Cardiac muscle cell (in vitro differentiated cells and primary cell): ENCODE data around the gene IRF4. TPM values are rescaled to one million over a fixed set of nuclear protein-coding genes. Genes with fewer than 3 reads are reported as not detected.

Experiments
- DNase-seq, 2 donors: peaks; one replicate each; pipeline versions ENCODE4 v3.0.0 to v3.0.0-alpha.2; 2010 to 2017; ENCODE audit warnings: low read depth in 1 of 2, low spot score in 1 of 2
- H3K27ac ChIP-seq: fragments of 200-600 bp; sonication (generic); 2 replicates; pipeline ENCODE4 v1.5.1; 2016
- H3K27me3 ChIP-seq: fragments of 200-600 bp; sonication (generic); 2 replicates; pipeline ENCODE4 v1.6.0; 2016; ENCODE audit warnings: control low read depth
- H3K36me3 ChIP-seq: fragments of 200-600 bp; sonication (generic); 2 replicates; pipeline ENCODE4 v1.5.1; 2016; ENCODE audit warnings: control low read depth
- H3K4me1 ChIP-seq: fragments of 200-600 bp; sonication (generic); 2 replicates; pipeline ENCODE4 v1.8.1; 2017; ENCODE audit warnings: low read depth, mild to moderate bottlenecking, mixed run types
- H3K4me3 ChIP-seq: fragments of 200-600 bp; sonication (generic); 2 replicates; pipeline ENCODE4 v1.5.1; 2016; ENCODE audit warnings: mild to moderate bottlenecking
- H3K9me3 ChIP-seq: fragments of 200-600 bp; sonication (generic); 2 replicates; pipeline ENCODE4 v1.5.1; 2017; ENCODE audit warnings: low read depth, mild to moderate bottlenecking, control low read depth
- polyA plus RNA-seq: library from polyadenylated mRNA; unstranded; fragments of >200 nt; fragmentation: Nextera tagmentation; extraction: Ambion mirVana; gene quantifications from 2 replicates; pipeline ENCODE4 v1.2.1, GENCODE V29; 2016
- total RNA-seq: library from RNA; depleted of rRNA; stranded (reverse); fragments of >200 nt; gene quantifications from 2 replicates; pipeline ENCODE4 v1.2.3, GENCODE V29; 2016
- TF ChIP-seq, protein P1 (sequence below): IDR thresholded peaks from 2 replicates; pipeline ENCODE4 v1.5.1; 2012; ENCODE audit warnings: low read depth, mild to moderate bottlenecking, low read length

Gene IRF4
- total and polyA plus RNA-seq, 2 experiments from 2014 or later = not detected

DNA sequence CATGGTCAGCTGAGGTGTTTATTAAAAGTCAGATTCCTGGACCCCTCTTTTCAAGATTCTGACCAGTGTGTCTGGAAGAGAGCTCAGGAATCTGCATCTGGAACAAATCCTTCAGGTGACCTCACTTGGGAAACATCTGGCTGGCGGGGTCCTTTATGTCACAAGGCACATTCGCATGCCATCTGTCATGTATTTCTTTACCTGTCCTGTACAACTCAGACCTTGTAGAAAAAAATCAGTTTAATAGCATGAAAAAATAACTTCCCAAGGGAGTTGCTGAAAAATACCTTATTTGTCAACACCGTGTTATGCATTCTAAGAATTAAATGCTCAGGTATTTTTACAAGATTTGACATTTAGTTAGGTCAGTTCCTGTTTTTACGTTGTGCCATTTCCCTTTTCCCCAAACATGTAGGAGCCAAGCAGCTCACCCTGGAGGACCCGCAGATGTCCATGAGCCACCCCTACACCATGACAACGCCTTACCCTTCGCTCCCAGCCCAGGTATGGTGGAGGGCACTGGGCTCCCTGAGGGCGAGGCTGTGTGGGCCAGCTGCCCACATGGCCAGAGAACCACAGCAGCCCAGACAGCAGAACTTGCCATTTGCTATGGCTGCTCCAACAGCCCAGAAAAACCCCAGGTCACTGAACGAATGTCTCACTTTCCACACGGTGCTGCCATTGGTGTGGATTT, 4.0 kb downstream of the IRF4 start:
- Histone ChIP-seq H3K36me3 (no peaks in the 10 kb centered on the region), H3K4me3 (no peak overlapping the region), H3K27ac (no peak overlapping the region), H3K4me1 (no peaks in the 10 kb centered on the region), H3K9me3 (no peaks in the 10 kb centered on the region), H3K27me3 (peaks cover 81% of the 10 kb centered on the region)
- DNase-seq = no peak
- TF ChIP-seq, protein P1, sequence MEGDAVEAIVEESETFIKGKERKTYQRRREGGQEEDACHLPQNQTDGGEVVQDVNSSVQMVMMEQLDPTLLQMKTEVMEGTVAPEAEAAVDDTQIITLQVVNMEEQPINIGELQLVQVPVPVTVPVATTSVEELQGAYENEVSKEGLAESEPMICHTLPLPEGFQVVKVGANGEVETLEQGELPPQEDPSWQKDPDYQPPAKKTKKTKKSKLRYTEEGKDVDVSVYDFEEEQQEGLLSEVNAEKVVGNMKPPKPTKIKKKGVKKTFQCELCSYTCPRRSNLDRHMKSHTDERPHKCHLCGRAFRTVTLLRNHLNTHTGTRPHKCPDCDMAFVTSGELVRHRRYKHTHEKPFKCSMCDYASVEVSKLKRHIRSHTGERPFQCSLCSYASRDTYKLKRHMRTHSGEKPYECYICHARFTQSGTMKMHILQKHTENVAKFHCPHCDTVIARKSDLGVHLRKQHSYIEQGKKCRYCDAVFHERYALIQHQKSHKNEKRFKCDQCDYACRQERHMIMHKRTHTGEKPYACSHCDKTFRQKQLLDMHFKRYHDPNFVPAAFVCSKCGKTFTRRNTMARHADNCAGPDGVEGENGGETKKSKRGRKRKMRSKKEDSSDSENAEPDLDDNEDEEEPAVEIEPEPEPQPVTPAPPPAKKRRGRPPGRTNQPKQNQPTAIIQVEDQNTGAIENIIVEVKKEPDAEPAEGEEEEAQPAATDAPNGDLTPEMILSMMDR = no peak

DNA sequence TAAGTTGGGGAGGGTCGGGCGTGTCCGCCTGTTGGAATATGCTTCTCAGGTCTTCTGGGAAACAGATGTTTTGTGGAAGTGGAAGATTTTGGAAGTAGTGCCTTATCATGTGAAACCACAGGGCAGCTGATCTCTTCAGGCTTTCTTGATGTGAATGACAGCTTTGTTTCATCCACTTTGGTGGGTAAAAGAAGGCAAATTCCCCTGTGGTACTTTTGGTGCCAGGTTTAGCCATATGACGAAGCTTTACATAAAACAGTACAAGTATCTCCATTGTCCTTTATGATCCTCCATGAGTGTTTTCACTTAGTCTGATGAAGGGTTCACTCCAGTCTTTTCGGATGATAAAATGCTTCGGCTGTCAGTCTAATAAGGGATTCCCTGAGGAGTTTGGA, 4.6 kb downstream of the IRF4 start:
- TF ChIP-seq, protein P1 = no peak
- Histone ChIP-seq H3K36me3 (no peaks in the 10 kb centered on the region), H3K4me3 (no peak overlapping the region), H3K4me1 (no peaks in the 10 kb centered on the region), H3K9me3 (no peaks in the 10 kb centered on the region), H3K27me3 (peaks cover 76% of the 10 kb centered on the region), H3K27ac (no peak overlapping the region)
- DNase-seq = no peak

DNA sequence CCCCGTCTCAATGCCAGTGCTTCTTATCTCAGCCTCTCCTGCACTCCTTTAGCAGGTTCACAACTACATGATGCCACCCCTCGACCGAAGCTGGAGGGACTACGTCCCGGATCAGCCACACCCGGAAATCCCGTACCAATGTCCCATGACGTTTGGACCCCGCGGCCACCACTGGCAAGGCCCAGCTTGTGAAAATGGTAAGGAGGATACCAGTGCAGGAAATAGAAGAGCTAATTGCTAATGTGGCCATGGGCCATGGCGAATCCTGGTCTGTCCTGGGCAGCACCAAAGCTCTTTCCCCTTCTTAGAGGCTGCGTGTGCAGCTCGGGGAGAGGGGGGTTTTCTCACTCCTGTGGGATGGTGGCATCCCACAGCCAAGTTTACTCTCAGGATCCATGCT, 5.5 kb downstream of the IRF4 start:
- H3K4me1 ChIP-seq = no peaks in the 10 kb centered on the region
- no peak for DNase-seq
- peaks cover 67% of the 10 kb centered on the region for H3K27me3 ChIP-seq
- no peak overlapping the region for H3K4me3 ChIP-seq
- TF ChIP-seq, protein P1 = no peak
- H3K9me3 ChIP-seq = no peaks in the 10 kb centered on the region
- no peak overlapping the region for H3K27ac ChIP-seq
- no peaks in the 10 kb centered on the region for H3K36me3 ChIP-seq

DNA sequence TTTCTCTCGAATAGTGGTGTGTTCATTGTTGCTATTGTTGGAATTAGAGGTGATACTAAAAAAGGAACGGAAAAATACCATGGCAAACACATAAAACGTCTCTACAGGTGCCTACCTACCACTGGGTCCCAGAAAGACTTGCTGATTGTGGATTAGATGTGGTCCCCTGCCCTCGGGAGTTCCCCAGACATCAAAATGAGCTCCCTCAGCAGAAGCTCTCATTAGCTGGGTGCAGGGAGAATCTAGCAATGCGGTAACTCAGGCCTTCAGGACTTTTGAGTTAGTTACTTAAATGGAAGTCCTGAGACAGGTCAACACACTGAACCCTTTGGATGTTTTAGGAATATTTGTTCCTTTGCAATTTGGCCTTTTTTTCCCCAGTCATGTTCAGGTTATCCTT, 6.1 kb downstream of the IRF4 start:
- TF ChIP-seq, protein P1 = no peak
- H3K27me3 ChIP-seq = peaks cover 61% of the 10 kb centered on the region

DNA sequence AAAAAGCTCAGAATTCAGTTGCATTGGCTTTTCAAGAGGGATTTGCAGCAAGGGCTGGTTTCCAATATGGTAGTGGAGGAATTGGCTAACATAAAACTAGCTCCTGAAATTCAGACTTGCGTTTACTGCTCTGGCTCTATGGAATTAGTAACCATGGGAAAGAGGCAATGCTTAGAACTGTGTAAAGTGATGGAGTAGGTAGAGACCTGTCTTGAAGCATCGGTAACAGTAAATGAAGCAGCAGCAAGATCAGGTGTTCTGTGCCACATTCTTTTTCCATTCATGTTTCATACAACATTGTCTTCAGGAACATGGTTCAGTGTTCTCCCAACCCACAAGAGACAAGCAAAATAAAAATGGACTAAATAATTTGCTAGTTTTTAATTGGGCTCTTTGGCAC, 6.5 kb downstream of the IRF4 start:
- Histone ChIP-seq H3K27me3 (peaks cover 57% of the 10 kb centered on the region), H3K27ac (no peak overlapping the region), H3K36me3 (no peaks in the 10 kb centered on the region), H3K4me3 (no peak overlapping the region), H3K9me3 (no peaks in the 10 kb centered on the region), H3K4me1 (no peaks in the 10 kb centered on the region)
- TF ChIP-seq, protein P1 = no peak
- DNase-seq = no peak

More for the DNA sequence above, 6.1 kb downstream of the IRF4 start:
- H3K27ac ChIP-seq = no peak overlapping the region
- no peaks in the 10 kb centered on the region for H3K4me1 ChIP-seq
- no peak overlapping the region for H3K4me3 ChIP-seq
- no peaks in the 10 kb centered on the region for H3K9me3 ChIP-seq
- no peaks in the 10 kb centered on the region for H3K36me3 ChIP-seq
- no peak for DNase-seq
